Measurements from ENCODE around the gene HCFC1.
"Not testable (repeated sequence)": the region's sequence is repeated elsewhere in the genome, so short reads cannot be mapped to it uniquely, and the experiment has no call there.

Gene HCFC1

DNA sequence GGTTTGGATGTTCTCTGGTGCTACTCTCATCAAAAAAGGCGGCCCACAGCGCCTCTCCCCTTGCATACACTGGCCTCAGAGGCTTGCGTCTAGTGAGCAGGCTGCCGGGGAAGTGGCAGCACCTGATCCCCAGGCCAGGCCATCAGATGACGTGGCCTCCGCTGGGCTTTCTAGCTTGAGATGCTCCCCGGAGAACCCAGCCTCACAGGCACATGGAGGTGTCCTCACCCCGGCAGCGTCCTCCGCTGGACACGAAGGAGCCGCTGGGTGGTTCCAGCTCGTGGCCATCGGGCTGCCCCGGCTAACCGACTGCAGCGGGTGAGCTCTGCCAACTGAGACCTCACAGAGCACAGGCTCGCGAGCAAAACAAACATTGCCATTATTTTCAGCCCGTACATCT lies 35.3 kb upstream of the HCFC1 start:
- DNase-seq: no peak

GRCh38 chrX:154004315-154004714 lies 32.7 kb upstream of the HCFC1 start:
- no peak for DNase-seq

- peak in 2 of 3 experiments; percentile 57 to 89 for DNase-seq
Observed at GRCh38 chrX:154002215-154002719, 30.6 kb upstream of the HCFC1 start.

- DNase-seq: no peak
Observed at GRCh38 chrX:154000051-154000450, 28.4 kb upstream of the HCFC1 start.

DNA sequence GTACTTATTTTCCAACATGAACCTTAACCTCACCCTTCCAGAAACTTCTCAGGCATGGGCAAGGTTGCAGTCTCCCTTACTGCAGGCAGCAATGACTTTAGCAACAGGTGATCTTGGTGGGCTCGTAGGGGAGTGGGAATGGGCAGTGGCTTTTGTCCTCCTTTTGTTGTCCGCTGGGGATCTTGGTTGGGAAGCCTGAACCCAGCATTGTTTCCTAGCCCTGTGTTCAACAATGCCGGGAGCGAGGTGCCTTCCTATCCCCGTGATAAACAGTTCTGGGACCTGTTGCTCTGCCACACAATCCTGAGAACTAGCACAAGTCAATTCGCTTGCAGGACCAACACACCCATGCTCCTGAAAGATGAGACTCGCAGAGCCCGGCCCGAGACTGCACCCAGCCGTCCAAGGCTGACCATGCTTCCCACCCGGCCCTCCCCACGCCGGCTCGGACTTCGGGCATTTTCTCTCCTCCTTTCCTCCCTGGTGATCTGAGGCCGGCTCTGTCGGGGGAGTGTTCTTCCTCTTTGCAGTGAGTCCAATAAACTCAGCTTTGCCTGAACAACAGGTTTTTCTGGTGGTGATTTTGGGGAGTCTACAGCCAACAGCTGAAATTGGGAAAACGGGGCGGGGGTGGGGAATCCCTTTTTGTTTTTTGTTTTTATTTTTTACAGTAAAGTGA lies 27.9 kb upstream of the HCFC1 start:
- no peak for DNase-seq

GRCh38 chrX:153995504-153995903 lies 23.9 kb upstream of the HCFC1 start:
- DNase-seq: no peak

DNA sequence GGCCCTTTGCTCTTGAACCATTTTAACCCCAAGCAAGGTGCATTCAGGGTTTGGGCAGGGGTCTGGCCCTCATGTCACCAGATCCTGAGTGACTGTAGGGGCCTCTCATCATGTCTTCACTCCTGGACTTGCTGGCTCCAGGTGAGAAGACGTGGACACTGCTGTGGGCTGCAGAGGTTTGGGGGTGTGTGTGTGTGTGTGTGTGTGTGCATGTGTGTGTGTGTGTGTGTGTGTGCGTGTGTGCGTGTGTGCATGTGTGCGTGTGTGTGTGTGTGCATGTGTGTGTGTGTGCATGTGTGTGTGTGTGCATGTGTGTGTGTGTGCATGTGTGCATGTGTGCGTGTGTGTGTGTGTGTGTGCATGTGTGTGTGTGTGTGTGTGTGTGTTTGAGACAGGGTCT lies 22.8 kb upstream of the HCFC1 start:
- DNase-seq: not testable (repeated sequence)

DNA sequence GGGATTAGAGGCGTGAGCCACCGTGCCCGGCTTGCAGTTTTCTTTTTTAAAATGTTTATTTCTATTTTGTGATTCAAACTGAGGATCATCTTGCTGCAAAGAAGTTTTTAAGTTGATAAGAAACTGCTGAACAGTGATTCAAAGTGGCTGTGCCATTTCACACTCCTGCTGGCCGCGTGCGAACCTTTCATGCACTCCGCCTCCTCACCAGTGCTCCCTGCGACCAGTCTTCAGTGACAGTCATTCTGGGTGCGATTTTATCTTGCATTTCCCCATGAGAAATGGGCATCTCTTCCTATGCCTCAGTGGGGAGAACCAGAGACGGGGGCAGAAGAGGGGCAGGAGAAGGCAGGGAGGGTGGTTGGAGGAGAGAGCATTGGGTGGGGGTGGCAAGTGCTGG lies 22.4 kb upstream of the HCFC1 start:
- no peak for DNase-seq

DNA sequence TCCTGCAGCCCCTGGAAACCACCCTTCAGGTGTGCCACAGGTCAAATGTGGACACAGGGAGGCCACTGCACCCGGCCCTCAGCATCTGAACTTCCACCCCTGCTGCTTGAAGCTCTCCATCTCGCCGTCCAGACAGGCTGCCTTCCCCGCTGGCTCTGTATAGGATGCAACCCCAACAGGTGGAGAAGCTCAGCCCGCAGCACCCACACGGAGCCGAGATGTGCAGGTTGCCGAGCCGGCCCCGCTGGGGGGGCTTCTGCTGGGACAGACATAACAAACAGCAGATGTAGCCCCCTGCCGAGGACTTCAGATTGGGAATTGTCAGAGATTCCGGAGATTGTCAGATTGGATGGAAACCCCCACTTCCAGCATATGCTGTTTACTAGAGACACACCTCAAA lies 21.5 kb upstream of the HCFC1 start:
- DNase-seq: no peak

- DNase-seq: no peak
Observed at GRCh38 chrX:153992180-153992579, 20.6 kb upstream of the HCFC1 start.

DNA sequence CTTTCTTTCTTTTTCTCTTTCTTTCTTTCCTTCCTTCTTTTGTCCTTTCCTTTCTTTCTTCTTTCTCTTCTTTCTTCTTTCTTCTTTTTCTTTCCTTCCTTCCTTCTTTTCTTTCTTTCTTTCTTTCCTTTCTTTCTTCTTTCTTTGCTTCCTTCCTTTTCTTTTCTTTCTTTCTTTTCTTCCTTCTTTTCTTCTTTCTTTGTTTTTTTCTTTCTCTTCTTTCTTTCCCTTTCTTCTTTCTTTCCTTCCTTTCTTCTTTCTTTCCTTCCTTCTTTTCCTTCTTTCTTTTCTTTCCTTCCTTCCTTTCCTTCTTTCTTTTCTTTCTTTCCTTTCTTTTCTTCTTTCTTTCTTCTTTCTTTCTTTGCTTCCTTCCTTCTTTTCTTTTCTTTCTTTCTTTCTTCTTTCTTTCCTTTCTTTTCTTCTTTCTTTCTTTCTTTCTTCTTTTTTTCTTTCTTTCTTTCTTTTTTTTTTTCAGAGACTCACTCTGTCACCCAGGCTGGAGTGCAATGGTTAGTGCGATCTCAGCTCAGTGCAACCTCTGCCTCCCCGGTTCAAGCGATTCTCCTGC lies 19.5 kb upstream of the HCFC1 start:
- DNase-seq: no peak

DNA sequence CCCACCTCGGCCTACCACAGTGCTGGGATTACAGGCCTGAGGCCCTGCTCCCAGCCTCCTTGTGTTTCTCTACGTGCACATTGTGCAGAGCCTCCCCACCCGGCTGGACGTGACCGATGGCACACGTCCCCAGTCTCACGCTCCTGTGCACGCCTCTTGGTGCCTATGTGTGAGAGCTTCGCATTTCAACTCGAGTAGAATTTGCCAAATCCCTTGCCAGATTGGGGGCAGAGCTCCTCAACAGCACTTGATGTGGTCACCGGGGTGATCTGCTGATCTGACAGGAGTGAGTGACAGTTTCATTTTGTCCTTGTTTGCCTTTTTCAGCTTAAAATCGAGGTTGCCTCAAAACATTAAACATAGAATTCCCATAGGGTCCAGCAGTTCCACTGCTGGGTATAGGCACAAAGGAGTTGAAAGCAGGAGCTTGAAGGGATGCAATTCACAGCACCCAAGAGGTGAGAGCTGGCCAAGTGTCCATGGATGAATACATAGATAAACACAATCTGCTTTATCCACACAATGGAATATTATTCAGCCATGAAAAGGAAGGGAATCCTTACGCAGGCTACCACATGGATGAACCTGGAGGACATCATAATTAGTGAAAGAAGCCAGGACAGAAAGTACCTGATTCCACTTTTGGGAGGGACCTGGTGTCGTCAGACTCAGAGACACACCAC lies 18.5 kb upstream of the HCFC1 start:
- no peak for DNase-seq

- DNase-seq: no peak
Observed at GRCh38 chrX:153988493-153988892, 16.9 kb upstream of the HCFC1 start.

DNA sequence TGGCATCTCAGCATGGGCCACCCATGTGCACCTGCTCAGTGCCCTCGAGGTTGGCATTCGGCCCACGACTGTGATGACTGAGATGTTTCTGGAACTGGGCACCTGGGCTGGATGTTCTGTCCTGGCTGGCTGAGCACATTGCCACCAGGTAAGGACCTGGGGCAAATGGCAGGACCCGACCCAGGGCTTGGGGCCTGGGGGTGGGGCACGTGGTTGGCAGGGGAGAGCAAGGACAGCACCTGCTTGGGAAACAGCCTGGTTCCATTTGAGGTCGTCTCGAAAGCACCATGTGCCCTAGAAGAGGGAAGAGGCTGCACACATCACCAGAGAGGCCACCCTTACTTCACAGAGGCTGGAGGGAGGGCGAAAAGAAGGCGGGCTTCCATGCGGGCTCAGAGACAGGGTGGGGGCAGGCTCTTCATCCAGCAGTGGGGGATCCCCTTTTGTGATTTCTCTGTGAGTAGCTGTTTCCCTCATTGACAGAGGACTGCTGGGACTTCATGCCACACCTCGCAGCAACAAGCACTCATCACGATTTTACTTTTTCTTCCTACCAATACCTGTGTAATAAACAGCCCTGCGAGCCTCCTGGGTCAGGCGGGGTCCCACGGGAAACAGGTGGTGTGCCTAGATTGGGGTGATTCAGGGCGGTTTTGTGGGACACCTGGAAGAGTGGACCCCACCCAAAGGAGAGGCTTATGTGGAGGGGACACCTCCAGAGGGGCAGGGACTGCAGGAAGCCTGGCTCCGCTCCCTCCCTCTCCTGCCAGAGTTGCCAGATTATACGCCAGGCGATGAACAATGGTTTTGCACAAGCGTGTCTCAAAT lies 12.9 kb upstream of the HCFC1 start:
- DNase-seq: no peak

GRCh38 chrX:153983321-153983801 lies 11.7 kb upstream of the HCFC1 start:
- no peak for DNase-seq

GRCh38 chrX:153981771-153982533 lies 10.3 kb upstream of the HCFC1 start:
- no peak for DNase-seq

- no peak for DNase-seq
Observed at GRCh38 chrX:153981231-153981630, 9.6 kb upstream of the HCFC1 start.

DNA sequence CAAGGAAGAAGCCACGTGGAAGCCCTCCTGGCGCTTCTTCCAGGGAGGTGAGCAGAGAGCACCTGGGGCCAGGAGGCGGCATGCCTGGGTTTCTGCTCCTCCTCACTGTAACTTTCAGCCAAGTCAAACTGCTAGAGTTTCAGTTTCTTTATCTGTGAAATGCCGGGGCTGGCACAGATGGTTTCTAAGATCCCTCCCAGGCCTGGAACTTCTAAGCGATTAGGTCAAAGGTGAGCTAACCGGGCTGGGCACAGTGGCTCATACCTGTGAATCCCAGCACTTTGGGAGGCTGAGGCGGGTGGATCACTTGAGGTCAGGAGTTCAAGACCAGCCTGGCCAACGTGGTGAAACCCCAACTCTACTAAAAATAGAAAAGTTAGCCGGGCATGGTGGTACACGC lies 8.8 kb upstream of the HCFC1 start:
- DNase-seq: not testable (repeated sequence)

- DNase-seq: no peak
Observed at GRCh38 chrX:153974726-153975286, 3.2 kb upstream of the HCFC1 start.

GRCh38 chrX:153974003-153974725 lies 2.5 kb upstream of the HCFC1 start:
- DNase-seq: peak in 2 of 3 experiments; percentile 33 to 36
